A549 (cell line): ENCODE data around the gene ADARB1. TPM values are rescaled to one million over a fixed set of nuclear protein-coding genes. Genes with fewer than 3 reads are reported as not detected.

ENCODE experiments used
- ATAC-seq, 2 experiments: fragments of 200-7000 bp in 1 of 2; fragments of >200 bp in 1 of 2; cut with Nextera tagmentation in 1 of 2; cut with Tn5 transposase in 1 of 2; 3 replicates each; pipeline versions ENCODE4 v1.8.0 to v1.9.1; 2018 to 2020; ENCODE audit warnings: mild to moderate bottlenecking in 1 of 2, moderate library complexity in 1 of 2
- CTCF ChIA-PET: fragments of 300-600 bp; sonication (Branson Sonifier 250); formaldehyde crosslinking; extraction: SDS; loops from one replicate; lab custom pipeline; 2021; ENCODE audit warnings: antibody characterized with exemption, inconsistent platforms; lab: Yijun Ruan, JAX
- POLR2A ChIA-PET: fragments of 350-600 bp; formaldehyde crosslinking; extraction: SDS; loops from one replicate; lab custom pipeline; 2021; ENCODE audit warnings: antibody characterized with exemption, inconsistent platforms; lab: Yijun Ruan, JAX
- DNase-seq, 2 experiments: peaks; one replicate each; pipeline versions ENCODE4 v3.0.0 to v3.0.0-alpha.2; 2011 to 2016; ENCODE audit warnings: low read depth in 1 of 2, low spot score in 1 of 2
- FAIRE-seq: peaks from 2 replicates; lab custom pipeline; 2011; peaks lifted over from hg19 to GRCh38; lab: Jason Lieb, UNC
- H3K27ac ChIP-seq, 2 experiments: fragments of >200 bp; sonication (Bioruptor Twin); formaldehyde crosslinking; 3 replicates each; pipeline ENCODE4 v1.5.1; 2016 to 2017
- H3K4me1 ChIP-seq: fragments of >200 bp; sonication (Bioruptor Twin); formaldehyde crosslinking; 3 replicates; pipeline ENCODE4 v1.6.1; 2016
- H3K4me2 ChIP-seq: fragments of >200 bp; sonication (Bioruptor Twin); formaldehyde crosslinking; 3 replicates; pipeline ENCODE4 v1.6.1; 2016
- H3K4me3 ChIP-seq: fragments of >200 bp; sonication (Bioruptor Twin); formaldehyde crosslinking; 3 replicates; pipeline ENCODE4 v1.5.1; 2016
- H3K9me3 ChIP-seq: fragments of >200 bp; sonication (Bioruptor Twin); formaldehyde crosslinking; 3 replicates; pipeline ENCODE4 v1.6.1; 2016
- CEBPB ChIP-seq, 2 experiments: fragments of >200 bp in 1 of 2; sonication (Bioruptor Twin) in 1 of 2; formaldehyde crosslinking in 1 of 2; IDR thresholded peaks; 2 replicates each; pipeline ENCODE4 v1.6.1; 2012 to 2016
- EHF ChIP-seq: fragments of 250-450 bp; sonication (Bioruptor Pico); IDR thresholded peaks from 2 replicates; pipeline ENCODE4 v1.5.0; 2020; ENCODE audit warnings: mild to moderate bottlenecking
- EP300 ChIP-seq, 2 experiments: fragments of >200 bp; sonication (Bioruptor Twin); formaldehyde crosslinking; IDR thresholded peaks; 2 replicates in 1 of 2; 3 replicates in 1 of 2; pipeline ENCODE4 v1.6.1; 2016 to 2017
- FOSB ChIP-seq: fragments of 250-450 bp; sonication (Bioruptor Pico); IDR thresholded peaks from 2 replicates; pipeline ENCODE4 v1.5.0; 2020; ENCODE audit warnings: mild to moderate bottlenecking, moderate library complexity
- FOSL2 ChIP-seq, 2 experiments: fragments of 450-650 bp in 1 of 2; fragments of >200 bp in 1 of 2; sonication (Bioruptor Twin) in 1 of 2; formaldehyde crosslinking; IDR thresholded peaks; 2 replicates each; pipeline versions ENCODE4 v1.5.0 to v1.6.1; 2016 to 2020; ENCODE audit warnings: mild to moderate bottlenecking in 1 of 2, moderate library complexity in 1 of 2
- GATA3 ChIP-seq: IDR thresholded peaks from 2 replicates; pipeline ENCODE4 v1.6.1; 2012; ENCODE audit warnings: borderline replicate concordance
- HEYL ChIP-seq: fragments of 250-450 bp; sonication (Bioruptor Pico); IDR thresholded peaks from 2 replicates; pipeline ENCODE4 v1.8.0; 2021; ENCODE audit warnings: mild to moderate bottlenecking, moderate library complexity
- HOXA7 ChIP-seq: fragments of 250-450 bp; sonication (Bioruptor Pico); IDR thresholded peaks from 2 replicates; pipeline ENCODE4 v1.5.0; 2020; ENCODE audit warnings: mild to moderate bottlenecking, moderate library complexity
- KDM1A ChIP-seq: fragments of 200-600 bp; sonication (generic); IDR thresholded peaks from 2 replicates; pipeline ENCODE4 v1.6.1; 2016; ENCODE audit warnings: low read depth, mild to moderate bottlenecking
- KDM5A ChIP-seq: fragments of 200-600 bp; sonication (generic); IDR thresholded peaks from 2 replicates; pipeline ENCODE4 v1.6.1; 2016; ENCODE audit warnings: antibody characterized with exemption, mild to moderate bottlenecking
- MAFK ChIP-seq: fragments of 450-650 bp; IDR thresholded peaks from 2 replicates; pipeline ENCODE4 v1.6.1; 2014; ENCODE audit not compliant: partially characterized antibody
- MAZ ChIP-seq: fragments of 150-350 bp; IDR thresholded peaks from 2 replicates; pipeline ENCODE4 v1.6.1; 2014; ENCODE audit warnings: antibody characterized with exemption, low read depth, low read length, borderline replicate concordance
- PHF8 ChIP-seq: fragments of 200-600 bp; sonication (generic); IDR thresholded peaks from 2 replicates; pipeline ENCODE4 v1.6.1; 2016; ENCODE audit warnings: low read depth, mild to moderate bottlenecking, antibody characterized with exemption, moderate library complexity, borderline replicate concordance
- POLR2AphosphoS2 ChIP-seq: conservative IDR thresholded peaks from 2 replicates; pipeline ENCODE4 v1.6.1; 2012; ENCODE audit warnings: low read length, improper control_type of control experiment, inconsistent platforms
- RARB ChIP-seq: fragments of 250-450 bp; sonication (Bioruptor Pico); IDR thresholded peaks from 2 replicates; pipeline ENCODE4 v1.8.0; 2021; ENCODE audit warnings: mild to moderate bottlenecking, moderate library complexity
- RCOR1 ChIP-seq: fragments of 150-350 bp; IDR thresholded peaks from 2 replicates; pipeline ENCODE4 v1.6.1; 2014; ENCODE audit warnings: antibody characterized with exemption, low read length, low read depth
- RFX5 ChIP-seq: fragments of 450-650 bp; IDR thresholded peaks from 2 replicates; pipeline ENCODE4 v1.7.1; 2014; ENCODE audit warnings: antibody characterized with exemption, mild to moderate bottlenecking, moderate library complexity
- SMC3 ChIP-seq: fragments of >200 bp; sonication (Bioruptor Twin); formaldehyde crosslinking; IDR thresholded peaks from 3 replicates; pipeline ENCODE4 v1.6.1; 2018; ENCODE audit warnings: inconsistent platforms
- SREBF2 ChIP-seq: fragments of 450-650 bp; IDR thresholded peaks from 2 replicates; pipeline ENCODE4 v1.6.1; 2014; ENCODE audit warnings: mild to moderate bottlenecking, moderate library complexity
- ZC3H11A ChIP-seq: fragments of 450-650 bp; IDR thresholded peaks from 2 replicates; pipeline ENCODE4 v1.6.1; 2014; ENCODE audit warnings: antibody characterized with exemption, mild to moderate bottlenecking
- ZSCAN20 ChIP-seq: fragments of 250-450 bp; sonication (Bioruptor Pico); IDR thresholded peaks from 2 replicates; pipeline ENCODE4 v1.8.0; 2022; ENCODE audit warnings: mild to moderate bottlenecking, moderate library complexity
- WGBS: methylation state at CpG from one replicate; pipeline ENCODE4 v1.1.6; 2017; ENCODE audit errors: missing lambda C conversion rate; 5-methylcytosine and 5-hydroxymethylcytosine counted together
- polyA plus RNA-seq, 4 experiments: library from polyadenylated mRNA; depleted of rRNA in 3 of 4; stranded (reverse); fragments of >200 nt; fragmentation: RNase III in 1 of 4; extraction: RNeasy Plus Mini Kit Qiagen cat#74134 plus additional on column Dnase treatment in 1 of 4; gene quantifications; 2 replicates in 3 of 4; 3 replicates in 1 of 4; pipeline ENCODE4 v1.2.3, GENCODE V29; 2011 to 2017
- TF ChIP-seq, protein P1 (sequence below): fragments of 450-650 bp; IDR thresholded peaks from 2 replicates; pipeline ENCODE4 v1.6.1; 2014; ENCODE audit warnings: antibody characterized with exemption
- TF ChIP-seq, protein P2 (sequence below): fragments of 250-450 bp; sonication (Bioruptor Pico); IDR thresholded peaks from 2 replicates; pipeline ENCODE4 v1.5.0; 2020; ENCODE audit warnings: low read depth, mild to moderate bottlenecking, moderate library complexity
- TF ChIP-seq, protein P3 (sequence below): IDR thresholded peaks from 2 replicates; pipeline ENCODE4 v1.6.1; 2012
- TF ChIP-seq, protein P4 (sequence below): fragments of 200-600 bp; sonication (generic); IDR thresholded peaks from 2 replicates; pipeline ENCODE4 v1.6.1; 2016; ENCODE audit warnings: antibody characterized with exemption, mild to moderate bottlenecking, moderate library complexity

ADARB1 gene
- polyA plus RNA-seq, 2 of the 4 experiments (the other 2 are of a cell fraction), result 3.2 to 5.7 TPM

DNA sequence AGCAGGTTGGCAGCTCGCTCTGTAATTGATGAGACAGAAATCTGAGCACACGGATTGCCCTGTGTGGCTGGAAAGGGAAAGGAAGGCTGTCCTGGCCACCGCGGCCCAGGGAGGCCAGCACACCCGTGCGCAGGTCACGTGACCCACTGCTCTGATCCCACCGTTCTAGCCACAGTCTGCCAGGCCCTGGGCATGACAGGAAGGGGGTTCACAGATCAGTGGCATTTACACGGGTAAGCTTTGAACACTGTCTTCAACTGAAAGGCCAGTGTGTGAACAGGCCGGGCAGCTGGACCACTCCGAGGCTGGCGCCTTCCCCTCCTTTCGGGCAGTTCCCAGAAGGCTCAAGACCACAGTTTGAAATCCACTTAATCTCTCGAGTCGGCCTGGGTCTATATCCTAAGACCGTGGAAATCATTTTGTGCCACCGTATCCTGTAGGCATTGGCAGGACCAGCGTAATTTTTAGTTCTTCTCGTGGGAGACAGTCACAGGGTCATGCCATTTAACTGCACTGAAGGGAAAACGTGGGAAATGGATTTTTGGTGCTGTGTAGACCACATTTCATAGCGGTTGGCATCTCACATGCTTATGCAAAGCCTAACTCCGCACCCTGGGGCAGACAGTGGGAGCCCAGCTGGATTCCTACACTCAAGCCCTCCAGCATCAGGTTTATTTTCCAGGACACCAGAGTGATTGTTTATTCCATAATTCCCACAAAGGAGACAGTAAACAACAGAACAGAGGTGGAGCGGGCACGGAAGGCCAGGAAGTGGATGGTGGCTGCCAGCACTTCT is 3.1 kb upstream of the ADARB1 start:
- no peak overlapping the region for H3K4me3 ChIP-seq
- FAIRE-seq, result no peak
- no peak for DNase-seq
- TF ChIP-seq, protein P1, sequence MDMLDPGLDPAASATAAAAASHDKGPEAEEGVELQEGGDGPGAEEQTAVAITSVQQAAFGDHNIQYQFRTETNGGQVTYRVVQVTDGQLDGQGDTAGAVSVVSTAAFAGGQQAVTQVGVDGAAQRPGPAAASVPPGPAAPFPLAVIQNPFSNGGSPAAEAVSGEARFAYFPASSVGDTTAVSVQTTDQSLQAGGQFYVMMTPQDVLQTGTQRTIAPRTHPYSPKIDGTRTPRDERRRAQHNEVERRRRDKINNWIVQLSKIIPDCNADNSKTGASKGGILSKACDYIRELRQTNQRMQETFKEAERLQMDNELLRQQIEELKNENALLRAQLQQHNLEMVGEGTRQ, result no peak
- no peak for TF ChIP-seq ZC3H11A
- no peak overlapping the region for H3K4me2 ChIP-seq
- H3K27ac ChIP-seq, result no peak overlapping the region
- WGBS, result 87% methylated on average over 21 of the region's 24 CpGs
- no peaks in the 10 kb centered on the region for H3K9me3 ChIP-seq
- CTCF ChIA-PET, result no interaction called here
- no peak for ATAC-seq
- H3K4me1 ChIP-seq, result 0 out of 3 replicates have a peak, but pooled peaks cover 3% of the 10 kb centered on the region
- POLR2A ChIA-PET, result no interaction called here

DNA sequence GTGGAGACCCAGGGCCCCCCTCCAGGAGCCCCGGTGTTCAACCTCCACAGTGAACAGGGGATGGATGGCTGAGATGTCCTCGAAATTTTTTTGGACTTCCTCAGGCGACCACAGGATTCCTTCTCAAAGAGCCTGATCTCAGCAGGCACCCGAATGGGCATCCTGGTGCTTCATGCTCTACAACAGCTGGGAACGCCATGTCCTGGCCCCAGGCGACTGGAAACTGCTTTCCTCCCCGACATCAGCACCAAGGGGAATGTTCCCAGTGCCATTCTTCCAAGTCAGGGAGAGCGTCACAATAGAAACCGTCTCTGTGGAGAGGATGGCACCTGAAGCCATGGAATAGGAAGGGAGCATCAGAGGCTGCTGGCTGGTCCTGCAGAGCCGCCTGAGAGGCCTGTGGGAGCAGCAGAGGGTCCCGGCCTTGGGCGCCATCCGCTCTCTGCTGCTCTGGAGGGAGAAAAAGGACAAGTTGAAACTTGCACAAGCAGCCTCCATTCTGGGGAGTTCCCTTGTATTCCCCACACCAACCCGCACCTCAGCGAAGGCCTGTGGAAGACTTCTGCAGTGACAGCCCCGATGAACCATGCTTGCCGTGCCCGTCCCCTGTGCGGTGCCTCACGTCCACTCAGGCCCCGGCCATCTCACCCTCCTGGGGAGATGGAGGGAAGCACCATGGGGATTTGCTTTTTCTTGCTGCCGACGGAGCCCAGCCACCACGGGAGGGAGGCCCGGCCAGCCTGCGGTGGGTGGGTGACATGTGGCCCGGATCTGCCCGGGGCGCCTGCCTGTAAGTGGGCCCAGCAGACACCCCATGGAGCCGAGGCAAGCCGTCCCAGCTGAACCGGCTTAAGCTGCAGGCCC is 2.3 kb upstream of the ADARB1 start:
- 0 out of 3 replicates have a peak, but pooled peaks cover 3% of the 10 kb centered on the region for H3K4me1 ChIP-seq
- CTCF ChIA-PET, result interaction anchor here (1.3 kb wide), 1 partner anchor 26 kb away, joined by 4 read pairs; no protein-coding TSS in a partner anchor

DNA sequence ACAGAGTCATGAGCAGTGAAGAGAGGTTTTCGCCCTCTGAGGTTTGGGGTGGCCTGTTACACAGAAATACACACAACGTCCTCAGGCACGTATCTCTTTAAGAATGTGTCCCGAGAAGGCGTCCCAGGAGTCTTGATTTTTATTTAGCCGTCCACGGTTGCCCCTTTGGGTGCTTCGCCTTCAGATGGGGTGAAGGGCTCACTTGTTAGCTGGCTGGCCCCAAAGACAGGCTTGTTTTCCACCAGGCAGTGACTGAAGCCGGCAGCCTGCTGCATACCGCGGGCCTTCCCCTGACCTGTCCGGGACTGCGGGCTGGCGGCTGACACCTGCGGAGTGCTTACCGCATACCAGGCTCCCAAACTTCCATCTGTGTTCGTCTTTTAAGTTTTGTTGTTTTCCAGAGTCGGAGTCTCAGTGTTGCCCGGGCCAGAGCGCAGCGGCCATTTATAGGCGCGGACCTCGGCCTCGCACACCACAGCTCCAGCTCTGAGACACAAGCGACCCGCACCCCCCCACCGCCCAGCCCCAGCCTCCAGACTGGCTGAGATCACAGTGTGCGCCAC is 1.6 kb upstream of the ADARB1 start:
- no peak for FAIRE-seq
- Histone ChIP-seq H3K9me3 (no peaks in the 10 kb centered on the region), H3K27ac (no peak overlapping the region), H3K4me2 (peak overlapping the region; percentile 79; the same call in 2 of the 3 replicates), H3K4me1 (0 out of 3 replicates have a peak, but pooled peaks cover 3% of the 10 kb centered on the region), H3K4me3 (no peak overlapping the region)
- DNase-seq, result no peak
- WGBS, result 95% methylated on average over 27 of the region's 29 CpGs
- ChIA-PET CTCF (interaction anchor here (1.2 to 1.3 kb wide), 2 partner anchors 25 to 57 kb away, joined by 3 to 4 read pairs; no protein-coding TSS in a partner anchor), POLR2A (no interaction called here)
- ATAC-seq, result no peak
- TF ChIP-seq FOSL2 (IDR thresholded peaks at IDR 0.05) (no peak), FOSL2 (CRISPR knock-in tag; IDR thresholded peaks at IDR 0.05) (no peak), GATA3 (no peak), EP300 (IDR thresholded peaks at IDR 0.05) (no peak), KDM5A (no peak), MAFK (no peak), KDM1A (no peak), RCOR1 (no peak), HEYL (no peak), POLR2AphosphoS2 (no peak), RFX5 (no peak), PHF8 (no peak), ZSCAN20 (CRISPR knock-in tag) (no peak), SMC3 (no peak), SREBF2 (no peak)
- TF ChIP-seq, protein P2, sequence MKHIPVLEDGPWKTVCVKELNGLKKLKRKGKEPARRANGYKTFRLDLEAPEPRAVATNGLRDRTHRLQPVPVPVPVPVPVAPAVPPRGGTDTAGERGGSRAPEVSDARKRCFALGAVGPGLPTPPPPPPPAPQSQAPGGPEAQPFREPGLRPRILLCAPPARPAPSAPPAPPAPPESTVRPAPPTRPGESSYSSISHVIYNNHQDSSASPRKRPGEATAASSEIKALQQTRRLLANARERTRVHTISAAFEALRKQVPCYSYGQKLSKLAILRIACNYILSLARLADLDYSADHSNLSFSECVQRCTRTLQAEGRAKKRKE (CRISPR knock-in tag), result no peak
- TF ChIP-seq, protein P3, sequence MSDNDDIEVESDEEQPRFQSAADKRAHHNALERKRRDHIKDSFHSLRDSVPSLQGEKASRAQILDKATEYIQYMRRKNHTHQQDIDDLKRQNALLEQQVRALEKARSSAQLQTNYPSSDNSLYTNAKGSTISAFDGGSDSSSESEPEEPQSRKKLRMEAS, result no peak

More for the DNA sequence above, 2.3 kb upstream of the ADARB1 start:
- WGBS, result 89% methylated on average over 20 of the region's 32 CpGs
- Histone ChIP-seq H3K9me3 (no peaks in the 10 kb centered on the region), H3K27ac (no peak overlapping the region), H3K4me2 (no peak overlapping the region), H3K4me3 (no peak overlapping the region)
- ATAC-seq, result no peak
- no peak for DNase-seq
- FAIRE-seq, result no peak
- POLR2A ChIA-PET, result no interaction called here
- TF ChIP-seq CEBPB (IDR thresholded peaks at IDR 0.05) (no peak), RARB (CRISPR knock-in tag) (no peak), POLR2AphosphoS2 (no peak), MAZ (no peak), MAFK (no peak), EHF (CRISPR knock-in tag) (no peak), RFX5 (no peak), FOSB (CRISPR knock-in tag) (no peak), HOXA7 (CRISPR knock-in tag) (no peak)
- TF ChIP-seq, protein P4, sequence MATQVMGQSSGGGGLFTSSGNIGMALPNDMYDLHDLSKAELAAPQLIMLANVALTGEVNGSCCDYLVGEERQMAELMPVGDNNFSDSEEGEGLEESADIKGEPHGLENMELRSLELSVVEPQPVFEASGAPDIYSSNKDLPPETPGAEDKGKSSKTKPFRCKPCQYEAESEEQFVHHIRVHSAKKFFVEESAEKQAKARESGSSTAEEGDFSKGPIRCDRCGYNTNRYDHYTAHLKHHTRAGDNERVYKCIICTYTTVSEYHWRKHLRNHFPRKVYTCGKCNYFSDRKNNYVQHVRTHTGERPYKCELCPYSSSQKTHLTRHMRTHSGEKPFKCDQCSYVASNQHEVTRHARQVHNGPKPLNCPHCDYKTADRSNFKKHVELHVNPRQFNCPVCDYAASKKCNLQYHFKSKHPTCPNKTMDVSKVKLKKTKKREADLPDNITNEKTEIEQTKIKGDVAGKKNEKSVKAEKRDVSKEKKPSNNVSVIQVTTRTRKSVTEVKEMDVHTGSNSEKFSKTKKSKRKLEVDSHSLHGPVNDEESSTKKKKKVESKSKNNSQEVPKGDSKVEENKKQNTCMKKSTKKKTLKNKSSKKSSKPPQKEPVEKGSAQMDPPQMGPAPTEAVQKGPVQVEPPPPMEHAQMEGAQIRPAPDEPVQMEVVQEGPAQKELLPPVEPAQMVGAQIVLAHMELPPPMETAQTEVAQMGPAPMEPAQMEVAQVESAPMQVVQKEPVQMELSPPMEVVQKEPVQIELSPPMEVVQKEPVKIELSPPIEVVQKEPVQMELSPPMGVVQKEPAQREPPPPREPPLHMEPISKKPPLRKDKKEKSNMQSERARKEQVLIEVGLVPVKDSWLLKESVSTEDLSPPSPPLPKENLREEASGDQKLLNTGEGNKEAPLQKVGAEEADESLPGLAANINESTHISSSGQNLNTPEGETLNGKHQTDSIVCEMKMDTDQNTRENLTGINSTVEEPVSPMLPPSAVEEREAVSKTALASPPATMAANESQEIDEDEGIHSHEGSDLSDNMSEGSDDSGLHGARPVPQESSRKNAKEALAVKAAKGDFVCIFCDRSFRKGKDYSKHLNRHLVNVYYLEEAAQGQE, result no peak
